ENCODE results near the gene SRGAP3. TPM values are rescaled to one million over a fixed set of nuclear protein-coding genes. Genes with fewer than 3 reads are reported as not detected.
A peak's percentile ranks its signal among the peaks of the same experiment; 100 is the strongest.

SRGAP3 gene
- total RNA-seq, 4 donors from 2014 or later: 6.7 to 24.8 (median 19.7) TPM

DNA sequence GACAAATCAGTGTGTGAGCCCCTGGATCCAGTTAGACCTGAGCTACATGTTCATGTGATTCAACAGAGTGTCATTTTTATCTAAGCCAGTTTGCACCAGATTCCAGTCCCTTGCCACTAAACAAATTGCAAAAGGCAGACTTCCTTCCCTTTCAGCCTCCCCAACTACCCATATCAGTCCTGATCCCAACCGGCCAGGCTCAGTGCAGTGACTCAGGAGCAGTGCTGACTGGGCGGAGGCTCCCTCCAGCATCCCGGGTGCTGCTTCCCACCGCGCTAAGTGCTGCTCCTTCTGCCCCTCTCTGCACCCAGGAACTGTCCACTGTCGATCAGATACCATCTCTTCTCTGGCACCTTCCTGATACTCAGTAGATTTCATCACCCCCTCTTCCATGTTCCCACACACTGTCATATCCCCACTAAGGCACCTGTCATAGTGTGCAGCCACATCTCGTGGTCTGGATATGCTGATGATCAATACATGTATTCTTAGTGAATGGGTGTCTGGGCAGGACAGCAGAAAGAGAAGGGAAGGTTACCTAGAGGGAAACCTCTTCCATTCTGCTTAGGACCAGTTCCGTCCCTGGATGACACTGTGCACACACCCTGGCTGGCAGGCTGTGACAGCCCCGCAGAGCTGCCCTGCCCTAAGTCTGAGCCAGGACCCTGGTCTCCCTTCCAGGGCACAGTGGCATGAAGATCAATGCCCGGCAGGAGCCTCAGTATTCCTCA is 177.3 kb downstream of the SRGAP3 start:
- Histone ChIP-seq H3K9me3 (no peaks in the 10 kb centered on the region), H3K36me3 (no peaks in the 10 kb centered on the region), H3K4me3 (no peak overlapping the region), H3K27ac (no peak overlapping the region), H3K4me1 (no peaks in the 10 kb centered on the region), H3K27me3 (no peaks in the 10 kb centered on the region)
- no peak for DNase-seq
- TF ChIP-seq, protein P1, sequence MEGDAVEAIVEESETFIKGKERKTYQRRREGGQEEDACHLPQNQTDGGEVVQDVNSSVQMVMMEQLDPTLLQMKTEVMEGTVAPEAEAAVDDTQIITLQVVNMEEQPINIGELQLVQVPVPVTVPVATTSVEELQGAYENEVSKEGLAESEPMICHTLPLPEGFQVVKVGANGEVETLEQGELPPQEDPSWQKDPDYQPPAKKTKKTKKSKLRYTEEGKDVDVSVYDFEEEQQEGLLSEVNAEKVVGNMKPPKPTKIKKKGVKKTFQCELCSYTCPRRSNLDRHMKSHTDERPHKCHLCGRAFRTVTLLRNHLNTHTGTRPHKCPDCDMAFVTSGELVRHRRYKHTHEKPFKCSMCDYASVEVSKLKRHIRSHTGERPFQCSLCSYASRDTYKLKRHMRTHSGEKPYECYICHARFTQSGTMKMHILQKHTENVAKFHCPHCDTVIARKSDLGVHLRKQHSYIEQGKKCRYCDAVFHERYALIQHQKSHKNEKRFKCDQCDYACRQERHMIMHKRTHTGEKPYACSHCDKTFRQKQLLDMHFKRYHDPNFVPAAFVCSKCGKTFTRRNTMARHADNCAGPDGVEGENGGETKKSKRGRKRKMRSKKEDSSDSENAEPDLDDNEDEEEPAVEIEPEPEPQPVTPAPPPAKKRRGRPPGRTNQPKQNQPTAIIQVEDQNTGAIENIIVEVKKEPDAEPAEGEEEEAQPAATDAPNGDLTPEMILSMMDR (IDR thresholded peaks at IDR 0.05): no peak
- TF ChIP-seq POLR2A (IDR thresholded peaks at IDR 0.05): no peak

DNA sequence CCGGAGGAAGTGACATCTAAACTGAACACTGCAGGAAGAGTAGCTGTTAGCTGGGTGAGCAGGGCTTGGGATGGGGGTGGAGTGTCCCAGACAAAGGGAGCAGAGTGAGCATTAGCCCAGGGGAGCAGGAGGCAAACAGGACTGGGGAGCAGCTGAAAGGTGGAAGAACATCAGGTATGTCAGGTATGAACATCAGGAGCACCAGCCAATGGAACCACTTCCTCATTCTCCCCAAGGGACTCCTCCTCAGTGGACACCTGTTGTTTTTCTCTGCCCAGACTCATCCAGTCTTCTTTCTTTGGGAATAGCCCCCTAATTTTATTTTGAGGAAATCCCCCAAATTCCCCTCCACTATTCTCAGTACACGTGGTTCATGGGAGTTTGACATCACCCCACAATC is 178.5 kb downstream of the SRGAP3 start:
- Histone ChIP-seq H3K4me1 (no peaks in the 10 kb centered on the region), H3K9me3 (no peaks in the 10 kb centered on the region), H3K27ac (no peak overlapping the region), H3K4me3 (no peak overlapping the region), H3K27me3 (no peaks in the 10 kb centered on the region), H3K36me3 (no peaks in the 10 kb centered on the region)
- no peak for DNase-seq
- TF ChIP-seq, protein P1 (IDR thresholded peaks at IDR 0.05): no peak
- TF ChIP-seq POLR2A (IDR thresholded peaks at IDR 0.05): no peak

DNA sequence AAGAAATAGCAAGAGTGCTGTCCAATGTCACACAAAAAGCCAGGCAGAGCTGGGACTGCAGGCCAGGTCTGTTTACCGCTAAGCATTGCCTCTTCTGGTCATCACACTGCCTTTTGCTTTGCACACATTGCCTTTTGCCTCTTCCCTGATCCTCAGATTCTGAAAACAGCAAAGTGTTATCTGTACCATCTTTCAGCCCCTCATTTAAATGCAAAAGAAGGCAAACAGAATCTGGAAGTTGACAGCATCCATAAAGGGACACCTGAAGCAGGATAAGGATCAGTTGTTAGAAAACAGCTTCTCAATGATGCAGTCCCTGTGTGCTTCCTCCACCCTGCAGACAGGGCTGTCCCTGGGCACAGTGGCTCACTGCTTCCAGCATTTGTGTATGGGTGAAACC is 179.5 kb downstream of the SRGAP3 start:
- H3K27ac ChIP-seq: no peak overlapping the region
- H3K36me3 ChIP-seq: no peaks in the 10 kb centered on the region
- no peak overlapping the region for H3K4me3 ChIP-seq
- no peaks in the 10 kb centered on the region for H3K9me3 ChIP-seq
- DNase-seq: no peak
- no peaks in the 10 kb centered on the region for H3K4me1 ChIP-seq
- H3K27me3 ChIP-seq: no peaks in the 10 kb centered on the region
- TF ChIP-seq, protein P1 (IDR thresholded peaks at IDR 0.05): no peak
- no peak for TF ChIP-seq POLR2A (IDR thresholded peaks at IDR 0.05)

DNA sequence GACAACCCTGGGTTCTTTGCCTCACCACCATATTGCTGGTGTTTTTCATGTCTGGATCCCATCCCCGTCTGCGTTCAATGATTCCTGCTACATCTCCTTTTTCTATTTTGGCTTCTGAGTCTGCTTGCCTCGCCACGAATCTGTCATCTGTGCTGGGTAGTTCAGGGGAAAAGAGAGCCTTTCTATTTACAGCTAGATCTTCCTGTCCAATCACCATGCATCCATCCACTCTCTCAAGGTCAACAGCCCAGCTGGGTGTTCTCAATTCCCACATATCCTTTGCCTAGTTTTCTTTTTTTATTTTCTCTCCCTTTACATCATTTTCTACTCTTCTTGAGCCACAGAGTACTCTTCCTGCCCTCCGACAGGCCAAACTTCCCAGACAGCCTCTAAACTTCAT is 181.4 kb downstream of the SRGAP3 start:
- no peak for TF ChIP-seq POLR2A (IDR thresholded peaks at IDR 0.05)
- TF ChIP-seq, protein P1 (IDR thresholded peaks at IDR 0.05): no peak
- no peak for DNase-seq
- Histone ChIP-seq H3K27ac (no peak overlapping the region), H3K9me3 (no peaks in the 10 kb centered on the region), H3K4me3 (no peak overlapping the region), H3K4me1 (no peaks in the 10 kb centered on the region), H3K36me3 (no peaks in the 10 kb centered on the region), H3K27me3 (no peaks in the 10 kb centered on the region)

DNA sequence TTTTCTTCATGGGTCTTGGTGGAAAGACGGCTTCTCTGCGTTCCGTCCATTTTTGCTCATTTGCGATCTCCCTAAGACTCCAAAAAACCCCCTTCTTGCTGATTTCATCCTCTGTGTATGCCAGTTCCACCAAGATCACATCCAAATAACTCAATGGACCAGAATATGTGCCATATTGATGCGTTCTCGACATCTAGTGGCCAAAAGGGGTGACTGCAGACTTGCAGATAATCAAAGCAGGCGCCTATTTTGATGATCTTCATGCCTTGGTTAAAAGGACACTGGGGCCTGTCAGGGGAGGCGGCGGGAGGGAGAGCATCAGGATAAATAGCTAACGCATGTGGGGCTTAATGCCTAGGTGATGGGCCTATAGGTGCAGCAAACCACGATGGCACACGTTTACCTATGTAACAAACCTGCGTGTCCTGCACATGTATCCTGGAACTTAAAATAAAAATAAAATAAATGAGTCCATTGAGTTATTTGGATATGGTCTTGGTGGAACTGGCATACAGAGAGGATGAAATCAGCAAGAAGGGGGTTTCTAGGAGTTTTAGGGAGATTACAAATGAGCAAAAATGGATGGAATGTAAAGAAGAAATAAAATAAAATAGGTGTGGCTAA is 182.0 kb downstream of the SRGAP3 start:
- no peaks in the 10 kb centered on the region for H3K9me3 ChIP-seq
- H3K36me3 ChIP-seq: no peaks in the 10 kb centered on the region
- peak in 1 of 3 donors; percentile 71 for DNase-seq
- no peak for TF ChIP-seq POLR2A (IDR thresholded peaks at IDR 0.05)
- TF ChIP-seq, protein P1 (IDR thresholded peaks at IDR 0.05): peak in 5 of 6 experiments; percentile 62 to 92 (median 91)
- H3K4me1 ChIP-seq: no peaks in the 10 kb centered on the region
- no peak overlapping the region for H3K27ac ChIP-seq
- no peak overlapping the region for H3K4me3 ChIP-seq
- H3K27me3 ChIP-seq: no peaks in the 10 kb centered on the region
